H9 (cell line): Measurements from ENCODE around the gene YIPF5. TPM values are rescaled to one million over a fixed set of nuclear protein-coding genes. Genes with fewer than 3 reads are reported as not detected.

Experiments
- DNase-seq: peaks from one replicate; pipeline ENCODE4 v3.0.0-alpha.2; 2017
- H2AFZ ChIP-seq: one replicate; pipeline ENCODE4 v1.6.1; 2013; ENCODE audit warnings: mild to moderate bottlenecking, low read length, control low read depth, moderate library complexity
- H2AK5ac ChIP-seq: 2 replicates; pipeline ENCODE4 v1.6.1; 2013; ENCODE audit warnings: low read length, control low read depth, mixed read lengths; ENCODE audit not compliant: insufficient read length
- H2BK120ac ChIP-seq: one replicate; pipeline ENCODE4 v1.6.1; 2013; ENCODE audit warnings: low read depth, mild to moderate bottlenecking, low read length, control low read depth, inconsistent platforms; ENCODE audit not compliant: poor library complexity, severe bottlenecking
- H2BK12ac ChIP-seq: 2 replicates; pipeline ENCODE4 v1.6.1; 2013; ENCODE audit warnings: low read length, control low read depth, mixed read lengths, low read depth; ENCODE audit not compliant: insufficient read length
- H2BK15ac ChIP-seq: 2 replicates; pipeline ENCODE4 v1.6.1; 2013; ENCODE audit warnings: low read depth, low read length, control low read depth
- H2BK20ac ChIP-seq: one replicate; pipeline ENCODE4 v1.6.1; 2013; ENCODE audit warnings: low read depth, mild to moderate bottlenecking, low read length, control low read depth, inconsistent platforms; ENCODE audit not compliant: poor library complexity, severe bottlenecking
- H2BK5ac ChIP-seq: 2 replicates; pipeline ENCODE4 v1.6.1; 2013; ENCODE audit warnings: low read length, control low read depth, mixed read lengths; ENCODE audit not compliant: insufficient read length
- H3K14ac ChIP-seq: 2 replicates; pipeline ENCODE4 v1.6.1; 2013; ENCODE audit warnings: low read length, control low read depth; ENCODE audit not compliant: insufficient read depth
- H3K18ac ChIP-seq: 2 replicates; pipeline ENCODE4 v1.6.1; 2013; ENCODE audit warnings: low read depth, mild to moderate bottlenecking, mixed read lengths, low read length, control low read depth; ENCODE audit not compliant: insufficient read length
- H3K23ac ChIP-seq: 2 replicates; pipeline ENCODE4 v1.6.1; 2013; ENCODE audit warnings: low read length, control low read depth, mixed read lengths, low read depth; ENCODE audit not compliant: insufficient read length
- H3K23me2 ChIP-seq: 2 replicates; pipeline ENCODE4 v1.6.1; 2013; ENCODE audit warnings: low read depth, mild to moderate bottlenecking, mixed read lengths, low read length, control low read depth; ENCODE audit not compliant: insufficient read length, poor library complexity, severe bottlenecking
- H3K27ac ChIP-seq: 2 replicates; pipeline ENCODE4 v1.5.1; 2013; ENCODE audit warnings: low read length, control low read depth, mixed read lengths, low read depth; ENCODE audit not compliant: insufficient read length
- H3K27me3 ChIP-seq: 2 replicates; pipeline ENCODE4 v1.6.1; 2013; ENCODE audit warnings: low read length, control low read depth, inconsistent platforms; ENCODE audit not compliant: insufficient read depth
- H3K4ac ChIP-seq: 2 replicates; pipeline ENCODE4 v1.6.1; 2013; ENCODE audit warnings: low read depth, mild to moderate bottlenecking, control low read depth, inconsistent platforms, low read length, moderate library complexity
- H3K4me1 ChIP-seq: 2 replicates; pipeline ENCODE4 v1.6.1; 2013; ENCODE audit warnings: low read length, control low read depth, inconsistent platforms; ENCODE audit not compliant: insufficient read depth
- H3K4me2 ChIP-seq: 2 replicates; pipeline ENCODE4 v1.6.1; 2013; ENCODE audit warnings: low read length, control low read depth, mixed read lengths; ENCODE audit not compliant: insufficient read length, insufficient read depth
- H3K56ac ChIP-seq: 2 replicates; pipeline ENCODE4 v1.6.1; 2013; ENCODE audit warnings: low read depth, mild to moderate bottlenecking, mixed read lengths, low read length, control low read depth; ENCODE audit not compliant: insufficient read length
- H3K79me1 ChIP-seq: 2 replicates; pipeline ENCODE4 v1.6.1; 2013; ENCODE audit warnings: low read depth, mild to moderate bottlenecking, moderate library complexity, low read length, control low read depth, inconsistent platforms; ENCODE audit not compliant: insufficient read depth, poor library complexity, severe bottlenecking
- H3K79me2 ChIP-seq: 2 replicates; pipeline ENCODE4 v1.6.1; 2013; ENCODE audit warnings: low read length, control low read depth, inconsistent platforms; ENCODE audit not compliant: insufficient read depth
- H3K9ac ChIP-seq: 2 replicates; pipeline ENCODE4 v1.6.1; 2013; ENCODE audit warnings: low read length, control low read depth, mixed read lengths; ENCODE audit not compliant: insufficient read length; ENCODE audit errors: extremely low read depth
- H3K9me3 ChIP-seq: one replicate; pipeline ENCODE4 v1.6.1; 2013; ENCODE audit warnings: low read depth, low read length, inconsistent platforms; ENCODE audit not compliant: control insufficient read depth
- H3T11ph ChIP-seq: one replicate; pipeline ENCODE4 v1.6.1; 2013; ENCODE audit warnings: mild to moderate bottlenecking, low read length, control low read depth, inconsistent platforms
- H4K20me1 ChIP-seq: one replicate; pipeline ENCODE4 v1.6.1; 2013; ENCODE audit not compliant: control insufficient read depth, insufficient read length, insufficient read depth
- H4K5ac ChIP-seq: 2 replicates; pipeline ENCODE4 v1.6.1; 2013; ENCODE audit warnings: low read depth, mild to moderate bottlenecking, mixed read lengths, low read length, control low read depth; ENCODE audit not compliant: insufficient read length
- H4K8ac ChIP-seq: replicated peaks from 2 replicates; pipeline ENCODE4 v1.6.1; 2013; ENCODE audit warnings: low read length, control low read depth, mixed read lengths, low read depth; ENCODE audit not compliant: insufficient read length
- H4K91ac ChIP-seq: 2 replicates; pipeline ENCODE4 v1.6.1; 2013; ENCODE audit warnings: low read depth, mild to moderate bottlenecking, moderate library complexity, mixed read lengths, low read length, control low read depth; ENCODE audit not compliant: insufficient read length
- H3K27ac Mint-ChIP-seq, 3 experiments: 2 replicates in 2 of 3; 3 replicates in 1 of 3; pipeline ENCODE4 v1.8.0; 2020 to 2021; ENCODE audit warnings: mixed read lengths in 3 of 3, mild to moderate bottlenecking in 1 of 3, moderate library complexity in 1 of 3
- H3K27me3 Mint-ChIP-seq: 2 replicates; pipeline ENCODE4 v1.8.0; 2021; ENCODE audit warnings: low read depth, mild to moderate bottlenecking, moderate library complexity, mixed read lengths
- H3K36me3 Mint-ChIP-seq, 3 experiments: 2 replicates in 2 of 3; 3 replicates in 1 of 3; pipeline ENCODE4 v1.8.0; 2020 to 2021; ENCODE audit warnings: low read depth in 3 of 3, mixed read lengths in 3 of 3; ENCODE audit not compliant: insufficient read depth in 1 of 3
- H3K4me1 Mint-ChIP-seq, 2 experiments: 2 replicates each; pipeline ENCODE4 v1.8.0; 2020; ENCODE audit warnings: mixed read lengths in 2 of 2
- H3K4me3 Mint-ChIP-seq, 2 experiments: 2 replicates in 1 of 2; 3 replicates in 1 of 2; pipeline ENCODE4 v1.8.0; 2020 to 2021; ENCODE audit warnings: mild to moderate bottlenecking in 2 of 2, mixed read lengths in 2 of 2, moderate library complexity in 1 of 2
- H3K9me3 Mint-ChIP-seq, 2 experiments: 2 replicates in 1 of 2; 3 replicates in 1 of 2; pipeline ENCODE4 v1.8.0; 2020; ENCODE audit warnings: mild to moderate bottlenecking in 2 of 2, mixed read lengths in 2 of 2, moderate library complexity in 1 of 2
- WGBS: extraction: QIAGEN DNeasy Blood & Tissue Kit; methylation state at CpG from one replicate; pipeline ENCODE4 v1.1.7; 2013; ENCODE audit warnings: missing lambda C conversion rate, low lambda C conversion rate, mixed read lengths; ENCODE audit not compliant: insufficient read length; ENCODE audit errors: extremely low coverage; 5-methylcytosine and 5-hydroxymethylcytosine counted together
- total RNA-seq: library from RNA; stranded (reverse); gene quantifications from 2 replicates; pipeline ENCODE4 v1.2.1, GENCODE V29; 2021
- TF ChIP-seq, protein P1 (sequence below): fragments of 200-600 bp; sonication (generic); conservative IDR thresholded peaks from 3 replicates; pipeline ENCODE4 v1.8.0; 2021; ENCODE audit warnings: antibody characterized with exemption, mild to moderate bottlenecking

YIPF5 gene
- total RNA-seq, 1 experiment from 2014 or later, result 44.6 TPM

- H3K79me1 ChIP-seq, result no peaks in the 10 kb centered on the region
- no peak overlapping the region for H2BK120ac ChIP-seq
- H3K23me2 ChIP-seq, result no peaks in the 10 kb centered on the region
- TF ChIP-seq, protein P1, sequence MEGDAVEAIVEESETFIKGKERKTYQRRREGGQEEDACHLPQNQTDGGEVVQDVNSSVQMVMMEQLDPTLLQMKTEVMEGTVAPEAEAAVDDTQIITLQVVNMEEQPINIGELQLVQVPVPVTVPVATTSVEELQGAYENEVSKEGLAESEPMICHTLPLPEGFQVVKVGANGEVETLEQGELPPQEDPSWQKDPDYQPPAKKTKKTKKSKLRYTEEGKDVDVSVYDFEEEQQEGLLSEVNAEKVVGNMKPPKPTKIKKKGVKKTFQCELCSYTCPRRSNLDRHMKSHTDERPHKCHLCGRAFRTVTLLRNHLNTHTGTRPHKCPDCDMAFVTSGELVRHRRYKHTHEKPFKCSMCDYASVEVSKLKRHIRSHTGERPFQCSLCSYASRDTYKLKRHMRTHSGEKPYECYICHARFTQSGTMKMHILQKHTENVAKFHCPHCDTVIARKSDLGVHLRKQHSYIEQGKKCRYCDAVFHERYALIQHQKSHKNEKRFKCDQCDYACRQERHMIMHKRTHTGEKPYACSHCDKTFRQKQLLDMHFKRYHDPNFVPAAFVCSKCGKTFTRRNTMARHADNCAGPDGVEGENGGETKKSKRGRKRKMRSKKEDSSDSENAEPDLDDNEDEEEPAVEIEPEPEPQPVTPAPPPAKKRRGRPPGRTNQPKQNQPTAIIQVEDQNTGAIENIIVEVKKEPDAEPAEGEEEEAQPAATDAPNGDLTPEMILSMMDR, result no peak
- no peak overlapping the region for H2AK5ac ChIP-seq
- H3K4me2 ChIP-seq, result no peak overlapping the region
- H3K9me3 ChIP-seq, result no peaks in the 10 kb centered on the region
- no peak overlapping the region for H2BK12ac ChIP-seq
- no peak overlapping the region for H4K5ac ChIP-seq
- H2BK15ac ChIP-seq, result no peak overlapping the region
- no peaks in the 10 kb centered on the region for H3K4me1 Mint-ChIP-seq
- no peaks in the 10 kb centered on the region for H3K36me3 Mint-ChIP-seq
- H3T11ph ChIP-seq, result no peak overlapping the region
- no peaks in the 10 kb centered on the region for H3K27me3 Mint-ChIP-seq
- no peak for DNase-seq
- H3K4me1 ChIP-seq, result no peaks in the 10 kb centered on the region
- no peak overlapping the region for H3K18ac ChIP-seq
- H4K20me1 ChIP-seq, result no peaks in the 10 kb centered on the region
- H2BK5ac ChIP-seq, result no peak overlapping the region
- H4K91ac ChIP-seq, result no peak overlapping the region
- no peaks in the 10 kb centered on the region for H3K79me2 ChIP-seq
- H3K9ac ChIP-seq, result no peak overlapping the region
- no peak overlapping the region for H3K23ac ChIP-seq
- no peak overlapping the region for H3K56ac ChIP-seq
- no CpG with 5 or more reads among the region's 4 CpGs for whole genome bisulfite sequencing
- H3K9me3 Mint-ChIP-seq, result no peaks in the 10 kb centered on the region
- H3K27ac Mint-ChIP-seq, result no peak overlapping the region
- H2BK20ac ChIP-seq, result no peak overlapping the region
- no peak overlapping the region for H3K4me3 Mint-ChIP-seq
- no peak overlapping the region for H3K14ac ChIP-seq
- H3K27me3 ChIP-seq, result no peaks in the 10 kb centered on the region
- no peak overlapping the region for H3K4ac ChIP-seq
- no peak overlapping the region for H2AFZ ChIP-seq
- no peak overlapping the region for H3K27ac ChIP-seq
- H4K8ac ChIP-seq, result no peak overlapping the region
These were observed 37.3 kb downstream of the YIPF5 start for GRCh38 chr5:144133050-144133633.
